ENCODE results near the gene PRTG. TPM values are rescaled to one million over a fixed set of nuclear protein-coding genes. Genes with fewer than 3 reads are reported as not detected.
"Not testable (repeated sequence)": the region's sequence is repeated elsewhere in the genome, so short reads cannot be mapped to it uniquely, and the experiment has no call there.

PRTG gene
- total RNA-seq (2014; rRNA removed; shearing (Covaris generic)), result 2.1 and 2.7 TPM in 2 replicates

- peak; percentile 78 for DNase-seq (ENCODE audit: low read depth)
These were observed at the start of gene PRTG for GRCh38 chr15:55742927-55743728. Gene PRTG, minus strand, starts transcription at chr15:55743152. Its CDS starts 221 bp downstream, at chr15:55742931.

GRCh38 chr15:55791551-55792400, 48.8 kb upstream of the PRTG start:
- DNase-seq (ENCODE audit: low read depth), result peak; percentile 85

GRCh38 chr15:55789066-55789660, 46.2 kb upstream of the PRTG start:
- no peak for DNase-seq (ENCODE audit: low read depth)

GRCh38 chr15:55786341-55786740, 43.4 kb upstream of the PRTG start:
- DNase-seq (ENCODE audit: low read depth), result no peak

GRCh38 chr15:55785593-55785992, 42.6 kb upstream of the PRTG start:
- not testable (repeated sequence) for DNase-seq (ENCODE audit: low read depth)

GRCh38 chr15:55784286-55784685, 41.3 kb upstream of the PRTG start:
- no peak for DNase-seq (ENCODE audit: low read depth)

- DNase-seq (ENCODE audit: low read depth), result no peak
These were observed 39.9 kb upstream of the PRTG start for GRCh38 chr15:55782901-55783300.

- no peak for DNase-seq (ENCODE audit: low read depth)
These were observed 37.3 kb upstream of the PRTG start for GRCh38 chr15:55780292-55780691.

GRCh38 chr15:55778932-55779331, 36.0 kb upstream of the PRTG start:
- DNase-seq (ENCODE audit: low read depth), result no peak

GRCh38 chr15:55775316-55775715, 32.4 kb upstream of the PRTG start:
- peak; percentile 92 for DNase-seq (ENCODE audit: low read depth)

- peak; percentile 46 for DNase-seq (ENCODE audit: low read depth)
These were observed 31.4 kb upstream of the PRTG start for GRCh38 chr15:55774113-55774970.

GRCh38 chr15:55770806-55771205, 27.9 kb upstream of the PRTG start:
- no peak for DNase-seq (ENCODE audit: low read depth)

GRCh38 chr15:55770261-55770660, 27.3 kb upstream of the PRTG start:
- DNase-seq (ENCODE audit: low read depth), result peak; percentile 30

GRCh38 chr15:55768670-55769185, 25.8 kb upstream of the PRTG start:
- peak; percentile 81 for DNase-seq (ENCODE audit: low read depth)

GRCh38 chr15:55766676-55767075, 23.7 kb upstream of the PRTG start:
- DNase-seq (ENCODE audit: low read depth), result no peak

GRCh38 chr15:55764398-55764797, 21.4 kb upstream of the PRTG start:
- DNase-seq (ENCODE audit: low read depth), result peak; percentile 9

- DNase-seq (ENCODE audit: low read depth), result no peak
These were observed 15.6 kb upstream of the PRTG start for GRCh38 chr15:55758580-55758986.

GRCh38 chr15:55753433-55753832, 10.5 kb upstream of the PRTG start:
- not testable (repeated sequence) for DNase-seq (ENCODE audit: low read depth)

- DNase-seq (ENCODE audit: low read depth), result no peak
These were observed 7.8 kb upstream of the PRTG start for GRCh38 chr15:55750706-55751105.

GRCh38 chr15:55743729-55744655, 1.0 kb upstream of the PRTG start:
- DNase-seq (ENCODE audit: low read depth), result no peak

All from M059J (cell line).